Progenitor cell of endocrine pancreas (in vitro differentiated cells): ENCODE measurements around the gene SPTLC3. TPM values are rescaled to one million over a fixed set of nuclear protein-coding genes. Genes with fewer than 3 reads are reported as not detected.
A peak's percentile ranks its signal among the peaks of the same experiment; 100 is the strongest.

Experiments used
- DNase-seq: peaks from one replicate; pipeline ENCODE4 v3.0.0; 2021; ENCODE audit warnings: low spot score; ENCODE audit not compliant: unreplicated experiment
- H3K27ac Mint-ChIP-seq: 2 replicates; pipeline ENCODE4 v1.8.0; 2021; ENCODE audit warnings: mild to moderate bottlenecking, moderate library complexity, mixed read lengths
- H3K27me3 Mint-ChIP-seq: 2 replicates; pipeline ENCODE4 v1.8.0; 2021; ENCODE audit warnings: mixed read lengths
- H3K36me3 Mint-ChIP-seq: 2 replicates; pipeline ENCODE4 v1.8.0; 2022; ENCODE audit warnings: mixed read lengths; ENCODE audit not compliant: insufficient read depth
- H3K4me1 Mint-ChIP-seq: 2 replicates; pipeline ENCODE4 v1.8.0; 2021; ENCODE audit warnings: low read depth, mixed read lengths
- H3K4me3 Mint-ChIP-seq: 2 replicates; pipeline ENCODE4 v1.8.0; 2021; ENCODE audit warnings: low read depth, mild to moderate bottlenecking, moderate library complexity, mixed read lengths
- H3K9me3 Mint-ChIP-seq: 2 replicates; pipeline ENCODE4 v1.8.0; 2021; ENCODE audit warnings: low read depth, mixed read lengths
- CTCF ChIP-seq: fragments of 200-600 bp; sonication (generic); IDR thresholded peaks from one replicate; pipeline ENCODE4 v1.5.0; 2021; ENCODE audit warnings: antibody characterized with exemption, mild to moderate bottlenecking; ENCODE audit not compliant: unreplicated experiment
- total RNA-seq: library from RNA; stranded (reverse); gene quantifications from 2 replicates; pipeline ENCODE4 v1.2.1, GENCODE V29; 2021

SPTLC3 gene
- total RNA-seq, 1 donor from 2014 or later: 52.2 TPM

GRCh38 chr20:13105864-13106457 lies 97.2 kb downstream of the SPTLC3 start:
- no peak for DNase-seq
- H3K36me3 Mint-ChIP-seq: peaks cover 9% of the 10 kb centered on the region
- peaks cover 43% of the 10 kb centered on the region for H3K4me1 Mint-ChIP-seq
- peak; percentile 79 for TF ChIP-seq CTCF
- no peak overlapping the region for H3K27ac Mint-ChIP-seq
- no peaks in the 10 kb centered on the region for H3K9me3 Mint-ChIP-seq
- no peaks in the 10 kb centered on the region for H3K27me3 Mint-ChIP-seq
- no peak overlapping the region for H3K4me3 Mint-ChIP-seq

- H3K36me3 Mint-ChIP-seq: peaks cover 18% of the 10 kb centered on the region
- no peaks in the 10 kb centered on the region for H3K27me3 Mint-ChIP-seq
These were observed 100.9 kb downstream of the SPTLC3 start for GRCh38 chr20:13109658-13110057.

GRCh38 chr20:13110796-13111195 lies 102.0 kb downstream of the SPTLC3 start:
- Mint-ChIP-seq H3K4me1 (peaks cover 32% of the 10 kb centered on the region), H3K4me3 (no peak overlapping the region), H3K27me3 (no peaks in the 10 kb centered on the region), H3K9me3 (no peaks in the 10 kb centered on the region), H3K36me3 (peaks cover 18% of the 10 kb centered on the region), H3K27ac (no peak overlapping the region)
- TF ChIP-seq CTCF: no peak
- DNase-seq: no peak

More at GRCh38 chr20:13109658-13110057, 100.9 kb downstream of the SPTLC3 start:
- H3K9me3 Mint-ChIP-seq: no peaks in the 10 kb centered on the region
- peaks cover 35% of the 10 kb centered on the region for H3K4me1 Mint-ChIP-seq
- peak overlapping the region; percentile 56 for H3K27ac Mint-ChIP-seq
- DNase-seq: no peak
- TF ChIP-seq CTCF: no peak
- H3K4me3 Mint-ChIP-seq: no peak overlapping the region

DNA sequence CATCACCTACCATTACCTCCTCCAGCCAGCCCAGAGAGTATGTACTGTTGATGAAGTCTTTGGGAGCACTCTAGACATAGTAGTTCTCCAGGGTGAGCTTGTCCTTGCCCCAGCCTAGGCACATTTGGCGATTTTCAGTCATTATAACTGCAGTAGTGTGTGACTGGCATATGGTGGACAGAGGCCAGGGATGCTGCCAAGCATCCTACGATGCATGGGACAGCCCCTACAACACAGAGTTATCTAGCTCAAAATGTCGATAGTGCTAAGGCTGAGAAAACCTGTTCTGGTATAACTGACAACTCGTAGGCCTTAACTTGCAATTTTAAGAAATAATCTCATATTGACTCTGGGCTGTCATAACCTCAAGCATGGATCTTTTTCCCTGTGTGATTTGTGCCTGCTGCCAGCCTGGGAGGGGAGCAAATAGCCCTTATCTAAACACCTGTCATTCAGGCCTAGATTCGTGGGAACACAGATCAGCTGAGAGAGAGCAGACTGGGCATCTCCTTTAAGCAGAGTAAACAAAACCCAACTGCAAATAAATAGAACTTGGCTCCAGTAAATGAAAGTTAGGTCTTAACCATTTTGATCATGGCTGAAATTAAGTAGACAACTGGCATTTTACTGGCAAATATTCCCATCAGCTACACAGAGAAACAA lies 102.6 kb downstream of the SPTLC3 start:
- peaks cover 30% of the 10 kb centered on the region for H3K4me1 Mint-ChIP-seq
- TF ChIP-seq CTCF: no peak
- no peaks in the 10 kb centered on the region for H3K9me3 Mint-ChIP-seq
- no peaks in the 10 kb centered on the region for H3K27me3 Mint-ChIP-seq
- no peak for DNase-seq
- H3K36me3 Mint-ChIP-seq: peaks cover 17% of the 10 kb centered on the region
- no peak overlapping the region for H3K4me3 Mint-ChIP-seq
- no peak overlapping the region for H3K27ac Mint-ChIP-seq

GRCh38 chr20:13113731-13114130 lies 105.0 kb downstream of the SPTLC3 start:
- H3K9me3 Mint-ChIP-seq: no peaks in the 10 kb centered on the region
- peaks cover 36% of the 10 kb centered on the region for H3K4me1 Mint-ChIP-seq
- no peak for DNase-seq
- H3K4me3 Mint-ChIP-seq: no peak overlapping the region
- H3K36me3 Mint-ChIP-seq: peaks cover 16% of the 10 kb centered on the region
- no peaks in the 10 kb centered on the region for H3K27me3 Mint-ChIP-seq
- no peak overlapping the region for H3K27ac Mint-ChIP-seq
- no peak for TF ChIP-seq CTCF
